H1 (cell line): ENCODE measurements around the gene CCDC80.

Experiments used
- CBX8 ChIP-seq: fragments of 300-800, 300-1000 bp; sonication (generic); IDR thresholded peaks from 2 replicates; pipeline ENCODE4 v1.7.1; 2016; ENCODE audit warnings: low read depth, low read length, borderline replicate concordance
- CREB1 ChIP-seq: IDR thresholded peaks from 2 replicates; pipeline ENCODE4 v1.6.1; 2012; ENCODE audit warnings: inconsistent platforms
- CTCF ChIP-seq, 3 experiments: IDR thresholded peaks; 1 replicate in 2 of 3; 2 replicates in 1 of 3; pipeline versions ENCODE4 v1.5.1 to v1.6.1; 2011; ENCODE audit warnings: low read length in 3 of 3, mild to moderate bottlenecking in 3 of 3, inconsistent platforms in 2 of 3, low read depth in 1 of 3, moderate library complexity in 1 of 3; ENCODE audit not compliant: insufficient read depth in 1 of 3; ENCODE audit errors: control extremely low read depth in 1 of 3
- JUND ChIP-seq: IDR thresholded peaks from 2 replicates; pipeline ENCODE4 v1.6.1; 2011; ENCODE audit warnings: mild to moderate bottlenecking, improper control_type of control experiment, low read length
- KDM5A ChIP-seq: fragments of 200-600 bp; IDR thresholded peaks from 2 replicates; pipeline ENCODE4 v1.7.1; 2012; ENCODE audit warnings: mild to moderate bottlenecking, low read length, inconsistent platforms, mixed read lengths
- POLR2AphosphoS5 ChIP-seq: IDR thresholded peaks from 2 replicates; pipeline ENCODE4 v1.6.1; 2011; ENCODE audit warnings: low read depth, low read length
- SUZ12 ChIP-seq: fragments of 200-600 bp; sonication (generic); IDR thresholded peaks from 2 replicates; pipeline ENCODE4 v1.6.1; 2012; ENCODE audit warnings: mild to moderate bottlenecking, inconsistent platforms, low read length, moderate library complexity, mixed read lengths
- TAF1 ChIP-seq: IDR thresholded peaks from 2 replicates; pipeline ENCODE4 v1.6.1; 2011; ENCODE audit warnings: mild to moderate bottlenecking, low read depth, low read length
- YY1 ChIP-seq: IDR thresholded peaks from 2 replicates; pipeline ENCODE4 v1.6.1; 2011; ENCODE audit warnings: low read depth, mild to moderate bottlenecking, low read length
- ZNF274 ChIP-seq: IDR thresholded peaks from 2 replicates; pipeline ENCODE4 v1.7.0; 2012; ENCODE audit warnings: low read length, borderline replicate concordance; ENCODE audit errors: extremely low read depth

GRCh38 chr3:112560307-112560706 is 80.6 kb downstream of the CCDC80 start:
- no peak for TF ChIP-seq ZNF274
- no peak for TF ChIP-seq KDM5A
- TF ChIP-seq CTCF (IDR thresholded peaks at IDR 0.05; ENCODE audit: control extremely low read depth in 1 of 3, insufficient read depth in 1 of 3, low read depth in 1 of 3, low read length in 3 of 3), result no peak
- TF ChIP-seq YY1, result no peak
- no peak for TF ChIP-seq POLR2AphosphoS5
- TF ChIP-seq TAF1, result no peak
- TF ChIP-seq SUZ12, result no peak
- TF ChIP-seq JUND, result no peak
- TF ChIP-seq CBX8, result no peak
- no peak for TF ChIP-seq CREB1
